ENCODE measurements around the gene SVEP1. TPM values are rescaled to one million over a fixed set of nuclear protein-coding genes. Genes with fewer than 3 reads are reported as not detected.
"Not testable (repeated sequence)": the region's sequence is repeated elsewhere in the genome, so short reads cannot be mapped to it uniquely, and the experiment has no call there.

Gene SVEP1
- total RNA-seq: 46.4 TPM

DNA sequence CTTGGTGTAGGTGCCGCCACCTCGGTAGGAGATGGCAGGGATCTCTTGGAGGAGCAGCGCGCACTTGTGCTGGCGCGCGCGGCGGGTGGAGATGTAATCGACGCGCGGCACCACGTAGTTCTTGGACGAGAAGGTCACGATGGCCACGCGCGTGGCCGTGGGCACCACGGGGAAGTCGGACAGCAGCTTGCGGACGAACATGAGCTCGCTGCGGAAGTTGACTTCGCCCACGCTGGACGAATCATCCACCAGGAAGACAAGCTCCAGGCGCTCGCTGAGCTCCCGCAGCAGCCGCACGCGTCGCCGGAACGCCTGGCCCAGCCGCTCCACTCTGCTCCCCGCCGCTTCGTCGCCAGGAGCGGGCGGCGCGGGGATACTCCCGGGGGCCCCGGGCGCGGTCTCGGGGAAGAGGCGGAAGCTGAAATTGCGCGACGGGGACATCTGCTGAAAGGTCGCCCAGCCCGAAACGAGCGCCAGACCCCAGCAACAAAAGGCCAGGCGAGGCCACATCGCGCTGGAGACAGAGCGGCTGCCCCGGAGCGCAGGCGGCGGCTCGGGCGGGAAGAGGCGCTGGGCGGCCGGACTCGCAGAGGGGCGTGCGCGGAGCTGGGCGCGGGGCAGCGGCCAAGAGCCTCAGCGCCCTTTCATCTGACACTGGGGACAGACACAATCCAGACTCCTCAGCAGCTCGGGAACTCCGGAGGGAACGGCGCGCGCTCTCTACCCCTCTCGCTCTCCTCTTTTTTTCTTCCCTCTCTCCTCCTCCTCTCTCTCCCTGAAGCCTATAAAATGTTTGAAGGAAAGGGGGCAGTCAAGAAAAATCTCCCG lies at the start of gene SVEP1:
SVEP1 (minus strand) TSS at position 708 of the 828 bp plus-strand sequence; CDS start at position 510, 198 bp downstream.
- Histone ChIP-seq H3K9ac (ENCODE audit: low read depth in 1 of 3, low read length in 3 of 3) (peak within 1 kb of the TSS; percentile 45 to 67 (median 61)), H3K9me3 (ENCODE audit: control insufficient read depth in 3 of 3, low read length in 3 of 3) (no peaks in the 10 kb centered on the region), H3K4me3 (ENCODE audit: low read length in 3 of 3) (peak within 1 kb of the TSS; percentile 51 to 78 (median 68)), H3K27ac (ENCODE audit: low read depth, low read length) (peak within 1 kb of the TSS; percentile 56), H3K27me3 (ENCODE audit: control insufficient read depth in 3 of 3, insufficient read depth in 3 of 3, low read length in 3 of 3) (peaks cover 9 to 24% (median 12%) of the 10 kb centered on the region in 3 donors), H3K36me3 (ENCODE audit: control insufficient read depth in 3 of 3, insufficient read depth in 3 of 3, low read length in 3 of 3) (no peaks in the 10 kb centered on the region), H3K4me1 (ENCODE audit: control insufficient read depth in 3 of 3, insufficient read depth in 3 of 3, low read length in 3 of 3) (peaks cover 0 to 6% (median 0%) of the 10 kb centered on the region in 3 donors)

DNA sequence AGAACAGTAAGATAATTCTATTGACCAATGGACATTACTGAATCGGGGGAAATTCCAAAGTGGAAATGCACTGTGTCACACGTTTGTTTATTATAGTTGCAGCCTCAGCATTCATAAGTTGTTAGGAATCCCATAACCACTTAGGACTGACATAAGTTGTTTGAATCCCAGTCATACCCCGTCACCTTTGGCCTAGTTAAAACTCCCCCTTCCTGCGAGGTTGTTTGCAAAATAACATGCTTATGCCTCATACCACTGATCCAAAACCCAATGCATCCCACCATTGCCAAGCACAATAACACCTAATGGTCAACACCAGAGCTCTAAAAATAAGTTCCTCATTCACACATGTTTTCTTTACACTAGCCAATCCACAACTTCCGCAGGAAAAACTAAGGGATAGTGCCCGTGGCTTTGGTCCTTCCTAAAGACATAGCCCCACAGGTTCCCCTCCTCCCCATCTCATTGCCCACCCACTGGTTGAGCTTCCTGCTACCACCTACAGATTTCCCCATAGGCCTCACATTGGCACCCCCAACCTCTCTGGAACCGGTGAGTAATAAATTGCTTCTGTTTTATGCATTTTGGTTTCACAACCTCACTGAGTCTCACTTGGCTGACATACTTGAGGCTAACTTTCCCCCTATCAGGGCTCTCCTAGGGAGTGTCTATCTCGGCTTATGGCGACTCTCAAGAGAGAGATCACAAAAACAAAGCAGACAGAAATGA lies 46.7 kb upstream of the SVEP1 start:
- Histone ChIP-seq H3K36me3 (ENCODE audit: control insufficient read depth in 3 of 3, insufficient read depth in 3 of 3, low read length in 3 of 3) (no peaks in the 10 kb centered on the region), H3K27me3 (ENCODE audit: control insufficient read depth in 3 of 3, insufficient read depth in 3 of 3, low read length in 3 of 3) (no peaks in the 10 kb centered on the region), H3K9ac (ENCODE audit: low read depth in 1 of 3, low read length in 3 of 3) (no peak overlapping the region), H3K9me3 (ENCODE audit: control insufficient read depth in 3 of 3, low read length in 3 of 3) (peaks cover 0 to 3% (median 0%) of the 10 kb centered on the region in 3 donors), H3K4me1 (ENCODE audit: control insufficient read depth in 3 of 3, insufficient read depth in 3 of 3, low read length in 3 of 3) (no peaks in the 10 kb centered on the region), H3K27ac (ENCODE audit: low read depth, low read length) (no peak overlapping the region), H3K4me3 (ENCODE audit: low read length in 3 of 3) (no peak overlapping the region)

DNA sequence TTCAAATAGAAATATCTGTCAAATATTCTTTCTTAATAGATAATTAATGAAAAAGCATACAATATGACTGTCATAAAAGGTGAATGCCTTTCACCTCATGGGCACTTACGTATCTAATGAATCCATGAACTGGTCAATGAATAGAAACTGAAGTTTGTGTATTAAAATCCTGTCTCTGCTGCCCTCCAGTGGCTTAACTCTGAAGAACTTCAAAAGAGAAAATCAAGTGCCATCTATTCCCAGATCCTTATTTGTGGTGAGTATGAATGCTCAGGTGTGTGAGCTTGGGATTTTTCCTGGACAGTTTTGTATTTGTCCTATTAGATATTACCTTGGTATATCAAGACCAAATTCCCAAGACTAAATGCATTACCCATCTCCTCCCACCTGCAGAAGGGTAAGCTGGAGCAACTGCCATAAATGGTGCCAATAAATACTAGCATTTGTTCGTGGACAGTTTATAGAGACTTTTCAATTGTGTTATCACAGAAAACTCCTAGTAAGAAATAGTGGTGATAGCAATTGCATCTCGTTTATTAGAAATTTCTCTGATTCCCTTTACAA lies 44.0 kb upstream of the SVEP1 start:
- Histone ChIP-seq H3K27ac (ENCODE audit: low read depth, low read length) (no peak overlapping the region), H3K9ac (ENCODE audit: low read depth in 1 of 3, low read length in 3 of 3) (no peak overlapping the region), H3K4me1 (ENCODE audit: control insufficient read depth in 3 of 3, insufficient read depth in 3 of 3, low read length in 3 of 3) (no peaks in the 10 kb centered on the region)

DNA sequence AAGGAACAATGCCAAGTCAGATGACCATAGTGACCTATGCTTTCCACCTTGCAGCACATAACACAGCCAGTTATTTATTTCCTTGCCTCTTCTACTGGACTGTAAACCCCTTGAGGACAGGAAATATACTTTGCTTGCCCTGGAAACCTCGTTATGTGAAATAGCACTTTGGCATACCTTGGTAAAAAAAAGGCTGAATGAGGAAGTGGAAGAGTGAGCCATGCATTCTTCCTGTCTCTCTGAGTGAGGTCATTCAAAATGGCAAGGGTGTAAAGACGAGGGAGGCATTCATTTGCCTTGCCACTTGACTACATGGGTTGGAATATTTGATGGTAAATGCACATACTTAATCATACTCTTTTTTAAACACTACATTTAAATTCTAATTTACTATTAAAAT lies 42.8 kb upstream of the SVEP1 start:
- Histone ChIP-seq H3K4me1 (ENCODE audit: control insufficient read depth in 3 of 3, insufficient read depth in 3 of 3, low read length in 3 of 3) (no peaks in the 10 kb centered on the region), H3K9ac (ENCODE audit: low read depth in 1 of 3, low read length in 3 of 3) (no peak overlapping the region), H3K9me3 (ENCODE audit: control insufficient read depth in 3 of 3, low read length in 3 of 3) (no peaks in the 10 kb centered on the region), H3K36me3 (ENCODE audit: control insufficient read depth in 3 of 3, insufficient read depth in 3 of 3, low read length in 3 of 3) (no peaks in the 10 kb centered on the region), H3K27me3 (ENCODE audit: control insufficient read depth in 3 of 3, insufficient read depth in 3 of 3, low read length in 3 of 3) (no peaks in the 10 kb centered on the region), H3K4me3 (ENCODE audit: low read length in 3 of 3) (no peak overlapping the region), H3K27ac (ENCODE audit: low read depth, low read length) (no peak overlapping the region)

More for the DNA sequence above, 44.0 kb upstream of the SVEP1 start:
- no peaks in the 10 kb centered on the region for H3K36me3 ChIP-seq (ENCODE audit: control insufficient read depth in 3 of 3, insufficient read depth in 3 of 3, low read length in 3 of 3)
- no peak overlapping the region for H3K4me3 ChIP-seq (ENCODE audit: low read length in 3 of 3)
- H3K27me3 ChIP-seq (ENCODE audit: control insufficient read depth in 3 of 3, insufficient read depth in 3 of 3, low read length in 3 of 3): no peaks in the 10 kb centered on the region
- no peaks in the 10 kb centered on the region for H3K9me3 ChIP-seq (ENCODE audit: control insufficient read depth in 3 of 3, low read length in 3 of 3)

DNA sequence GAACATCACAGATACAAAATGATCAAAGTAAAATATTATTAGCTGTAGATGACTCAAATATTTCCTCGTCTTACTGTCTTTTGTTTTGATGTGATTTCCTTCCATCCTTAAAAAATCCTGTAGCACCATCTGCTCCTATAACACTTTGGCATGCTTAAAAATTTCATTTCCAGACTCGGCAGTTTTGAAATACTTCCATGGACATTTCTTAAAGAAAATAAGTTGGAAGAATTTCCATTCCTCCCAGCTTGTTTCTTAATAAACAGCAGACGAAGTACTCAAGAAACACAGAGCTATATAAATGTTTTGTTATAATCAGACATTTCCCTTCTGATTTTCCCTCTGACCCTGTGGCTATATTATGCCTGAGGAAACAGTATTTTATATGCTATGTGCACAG lies 41.2 kb upstream of the SVEP1 start:
- no peak overlapping the region for H3K9ac ChIP-seq (ENCODE audit: low read depth in 1 of 3, low read length in 3 of 3)
- no peak overlapping the region for H3K4me3 ChIP-seq (ENCODE audit: low read length in 3 of 3)
- H3K27ac ChIP-seq (ENCODE audit: low read depth, low read length): no peak overlapping the region
- H3K36me3 ChIP-seq (ENCODE audit: control insufficient read depth in 3 of 3, insufficient read depth in 3 of 3, low read length in 3 of 3): no peaks in the 10 kb centered on the region
- no peaks in the 10 kb centered on the region for H3K27me3 ChIP-seq (ENCODE audit: control insufficient read depth in 3 of 3, insufficient read depth in 3 of 3, low read length in 3 of 3)
- H3K9me3 ChIP-seq (ENCODE audit: control insufficient read depth in 3 of 3, low read length in 3 of 3): no peaks in the 10 kb centered on the region
- no peaks in the 10 kb centered on the region for H3K4me1 ChIP-seq (ENCODE audit: control insufficient read depth in 3 of 3, insufficient read depth in 3 of 3, low read length in 3 of 3)

DNA sequence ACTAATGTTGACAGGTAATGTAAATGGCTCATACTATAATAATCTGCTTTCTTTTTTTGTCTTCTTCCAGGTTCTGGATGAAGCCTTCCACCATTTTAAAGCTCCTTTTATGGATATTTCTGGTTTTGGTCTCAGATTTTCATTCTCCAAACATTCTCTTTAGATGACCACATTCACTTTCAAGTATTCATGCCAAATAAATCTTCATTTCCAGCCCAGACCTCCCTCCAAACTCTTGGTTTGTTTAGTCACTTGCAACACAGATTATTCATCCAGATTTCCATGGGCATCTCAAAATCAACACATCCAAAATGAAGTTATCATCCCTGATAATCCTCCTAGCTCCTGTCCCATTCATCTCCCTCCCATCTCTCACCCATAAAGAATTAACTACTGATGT lies 40.3 kb upstream of the SVEP1 start:
- Histone ChIP-seq H3K27ac (ENCODE audit: low read depth, low read length) (no peak overlapping the region), H3K9ac (ENCODE audit: low read depth in 1 of 3, low read length in 3 of 3) (no peak overlapping the region), H3K36me3 (ENCODE audit: control insufficient read depth in 3 of 3, insufficient read depth in 3 of 3, low read length in 3 of 3) (no peaks in the 10 kb centered on the region), H3K4me3 (ENCODE audit: low read length in 3 of 3) (no peak overlapping the region), H3K27me3 (ENCODE audit: control insufficient read depth in 3 of 3, insufficient read depth in 3 of 3, low read length in 3 of 3) (no peaks in the 10 kb centered on the region), H3K9me3 (ENCODE audit: control insufficient read depth in 3 of 3, low read length in 3 of 3) (no peaks in the 10 kb centered on the region), H3K4me1 (ENCODE audit: control insufficient read depth in 3 of 3, insufficient read depth in 3 of 3, low read length in 3 of 3) (no peaks in the 10 kb centered on the region)

DNA sequence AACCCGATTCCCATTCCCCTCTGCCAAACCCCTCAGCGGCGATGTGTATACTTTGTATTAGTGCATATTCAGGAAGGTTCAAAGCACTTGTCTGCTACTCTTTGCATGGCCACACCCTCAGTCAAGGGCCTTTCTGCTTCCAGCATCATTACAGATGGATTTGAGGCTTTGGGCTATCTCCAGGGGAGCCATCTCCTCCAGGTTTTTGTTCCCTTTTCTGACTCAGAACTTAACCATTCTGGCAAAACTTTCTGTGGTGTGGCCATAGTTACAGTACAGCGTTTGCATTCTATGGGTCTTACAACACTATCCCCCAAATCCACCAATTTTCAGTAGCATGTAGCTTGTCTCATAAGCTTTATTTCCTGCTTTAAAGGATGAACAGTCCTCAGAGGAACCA lies 36.0 kb upstream of the SVEP1 start:
- H3K4me3 ChIP-seq (ENCODE audit: low read length in 3 of 3): no peak overlapping the region
- no peak overlapping the region for H3K9ac ChIP-seq (ENCODE audit: low read depth in 1 of 3, low read length in 3 of 3)
- H3K4me1 ChIP-seq (ENCODE audit: control insufficient read depth in 3 of 3, insufficient read depth in 3 of 3, low read length in 3 of 3): no peaks in the 10 kb centered on the region
- H3K27ac ChIP-seq (ENCODE audit: low read depth, low read length): no peak overlapping the region
- no peaks in the 10 kb centered on the region for H3K27me3 ChIP-seq (ENCODE audit: control insufficient read depth in 3 of 3, insufficient read depth in 3 of 3, low read length in 3 of 3)
- no peaks in the 10 kb centered on the region for H3K9me3 ChIP-seq (ENCODE audit: control insufficient read depth in 3 of 3, low read length in 3 of 3)
- no peaks in the 10 kb centered on the region for H3K36me3 ChIP-seq (ENCODE audit: control insufficient read depth in 3 of 3, insufficient read depth in 3 of 3, low read length in 3 of 3)

DNA sequence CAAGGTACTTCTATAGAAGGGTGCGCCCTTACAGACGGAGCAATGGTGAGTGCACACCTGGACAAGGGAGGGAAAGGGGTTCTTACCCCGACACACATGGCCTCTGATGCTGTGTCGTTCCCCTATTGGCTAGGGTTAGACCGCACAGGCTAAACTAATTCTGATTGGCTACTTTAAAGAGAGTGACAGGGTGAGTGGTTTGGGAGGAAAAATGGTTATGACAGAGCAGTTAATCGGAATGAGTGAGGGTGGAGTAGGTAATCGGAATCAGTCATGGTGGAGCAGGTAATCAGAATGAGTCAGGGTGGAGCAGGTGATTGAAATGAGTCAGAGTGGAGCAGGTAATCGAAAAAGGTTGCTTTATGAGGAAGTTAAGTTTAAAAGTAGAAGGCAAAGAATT lies 35.0 kb upstream of the SVEP1 start:
- not testable (repeated sequence) for H3K36me3 ChIP-seq (ENCODE audit: control insufficient read depth in 3 of 3, insufficient read depth in 3 of 3, low read length in 3 of 3); H3K9me3 ChIP-seq (ENCODE audit: control insufficient read depth in 3 of 3, low read length in 3 of 3); H3K4me1 ChIP-seq (ENCODE audit: control insufficient read depth in 3 of 3, insufficient read depth in 3 of 3, low read length in 3 of 3); H3K9ac ChIP-seq (ENCODE audit: low read depth in 1 of 3, low read length in 3 of 3); H3K27ac ChIP-seq (ENCODE audit: low read depth, low read length); H3K4me3 ChIP-seq (ENCODE audit: low read length in 3 of 3); H3K27me3 ChIP-seq (ENCODE audit: control insufficient read depth in 3 of 3, insufficient read depth in 3 of 3, low read length in 3 of 3)

DNA sequence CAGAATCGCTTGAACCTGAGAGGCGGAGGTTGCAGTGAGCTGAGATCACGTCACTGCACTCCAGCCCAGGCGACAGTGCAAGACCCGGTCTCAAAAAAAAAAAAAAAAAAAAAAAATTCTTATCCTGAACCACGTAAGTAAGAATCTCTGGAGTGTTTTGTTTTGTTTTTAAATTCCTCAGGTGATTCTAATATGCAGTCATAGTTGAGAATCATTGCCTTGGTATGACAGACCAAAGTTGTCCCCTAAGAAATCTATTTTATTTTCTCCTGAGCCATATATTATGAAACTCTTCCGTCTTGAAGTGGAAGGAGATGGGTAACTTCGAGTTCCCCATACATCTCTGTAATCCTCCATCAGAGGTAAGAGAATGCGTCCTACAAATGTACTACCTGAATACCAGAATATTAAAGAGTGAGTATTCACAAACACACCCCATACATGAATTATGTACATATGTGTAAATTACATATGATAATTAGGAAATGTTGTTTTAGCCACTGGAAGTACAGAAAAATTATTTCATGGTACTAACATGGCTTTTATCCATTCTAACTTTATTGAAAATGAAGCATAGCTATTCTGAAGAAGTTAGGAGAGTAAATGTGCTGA lies 26.7 kb upstream of the SVEP1 start:
- H3K4me1 ChIP-seq (ENCODE audit: control insufficient read depth in 3 of 3, insufficient read depth in 3 of 3, low read length in 3 of 3): no peaks in the 10 kb centered on the region
- no peak overlapping the region for H3K9ac ChIP-seq (ENCODE audit: low read depth in 1 of 3, low read length in 3 of 3)
- no peak overlapping the region for H3K4me3 ChIP-seq (ENCODE audit: low read length in 3 of 3)
- H3K9me3 ChIP-seq (ENCODE audit: control insufficient read depth in 3 of 3, low read length in 3 of 3): no peaks in the 10 kb centered on the region
- no peaks in the 10 kb centered on the region for H3K27me3 ChIP-seq (ENCODE audit: control insufficient read depth in 3 of 3, insufficient read depth in 3 of 3, low read length in 3 of 3)
- no peaks in the 10 kb centered on the region for H3K36me3 ChIP-seq (ENCODE audit: control insufficient read depth in 3 of 3, insufficient read depth in 3 of 3, low read length in 3 of 3)
- no peak overlapping the region for H3K27ac ChIP-seq (ENCODE audit: low read depth, low read length)
